Measurements from ENCODE around the gene WWOX. TPM values are rescaled to one million over a fixed set of nuclear protein-coding genes. Genes with fewer than 3 reads are reported as not detected.

WWOX gene
- total and polyA plus RNA-seq, 2 of the 8 experiments (the other 6 are each of a cell fraction or from before 2014, with no cell fraction given): 5.4 to 16.7 TPM

GRCh38 chr16:78396046-78396445, 296.6 kb downstream of the WWOX start:
- Histone ChIP-seq H3K4me3 (ENCODE audit: extremely low read depth in 1 of 4, insufficient read depth in 2 of 4, low read depth in 3 of 4, low read length in 4 of 4) (no peak overlapping the region), H3K79me1 (ENCODE audit: low read depth, low read length) (no peaks in the 10 kb centered on the region), H3K14ac (ENCODE audit: insufficient read length) (no peak overlapping the region), H2AK5ac (ENCODE audit: low read depth, low read length) (no peak overlapping the region), H3K36me3 (ENCODE audit: control insufficient read depth in 2 of 4, insufficient read depth in 4 of 4, low read length in 3 of 4) (peaks cover 0 to 4% (median 0%) of the 10 kb centered on the region in 4 experiments; a peak in 3 of 8 replicates), H4K20me1 (replicated peaks in 1 of 2; ENCODE audit: control insufficient read depth in 1 of 2, insufficient read depth in 2 of 2, low read length in 2 of 2) (no peaks in the 10 kb centered on the region), H3K56ac (replicated peaks; ENCODE audit: insufficient read length, low read depth, low read length) (no peak overlapping the region), H2BK5ac (ENCODE audit: low read depth, low read length) (no peak overlapping the region), H3K9me3 (ENCODE audit: insufficient read depth in 2 of 2, low read depth in 1 of 2, low read length in 1 of 2) (peaks cover 14 to 15% of the 10 kb centered on the region in 2 experiments), H4K91ac (replicated peaks; ENCODE audit: insufficient read length, low read length) (no peak overlapping the region), H2BK120ac (replicated peaks; ENCODE audit: low read depth, low read length) (no peak overlapping the region), H3K23ac (ENCODE audit: insufficient read length) (no peak overlapping the region), H2AFZ (ENCODE audit: low read length) (no peak overlapping the region), H2BK12ac (ENCODE audit: low read depth, low read length) (no peak overlapping the region), H4K8ac (ENCODE audit: extremely low read depth, insufficient read depth, low read length) (no peak overlapping the region), H3K9ac (replicated peaks in 1 of 4; ENCODE audit: extremely low read depth in 1 of 4, low read depth in 3 of 4, low read length in 3 of 4) (no peak overlapping the region), H2BK20ac (ENCODE audit: low read length) (no peak overlapping the region), H3K23me2 (ENCODE audit: low read depth, low read length) (no peaks in the 10 kb centered on the region; the same call in 1 of the 2 replicates), H2BK15ac (ENCODE audit: low read length) (no peak overlapping the region), H4K5ac (ENCODE audit: insufficient read length, low read depth, low read length) (no peak overlapping the region), H3K27me3 (replicated peaks in 1 of 4; ENCODE audit: control insufficient read depth in 3 of 4, extremely low read depth in 1 of 4, insufficient read depth in 3 of 4, low read length in 3 of 4) (no peaks in the 10 kb centered on the region), H3K27ac (ENCODE audit: low read depth, low read length) (no peak overlapping the region), H3K18ac (ENCODE audit: extremely low read depth, low read length) (no peak overlapping the region), H3K4me1 (replicated peaks in 1 of 4; ENCODE audit: control insufficient read depth in 3 of 4, insufficient read depth in 4 of 4, low read length in 3 of 4) (no peaks in the 10 kb centered on the region; a peak in 1 of 7 replicates), H3K4ac (replicated peaks; ENCODE audit: insufficient read length, low read depth, low read length) (no peak overlapping the region), H3K4me2 (ENCODE audit: insufficient read depth in 1 of 2, low read depth in 2 of 2, low read length in 2 of 2) (no peak overlapping the region), H3K79me2 (ENCODE audit: control insufficient read depth in 1 of 2, insufficient read depth in 2 of 2, low read length in 2 of 2) (no peaks in the 10 kb centered on the region)
- CTCF ChIA-PET (ENCODE audit: partially characterized antibody): interaction anchor here (0.6 to 1.9 kb wide), 14 partner anchors 28 to 1912 kb away, joined by 3 to 6 read pairs (median 3); no protein-coding TSS in a partner anchor
- TF ChIP-seq CTCF (IDR thresholded peaks at IDR 0.05; ENCODE audit: control extremely low read depth in 1 of 3, insufficient read depth in 1 of 3, low read depth in 1 of 3, low read length in 3 of 3) (peak in 1 of 3 experiments; percentile 12; a peak in 2 of 4 replicates), GTF2F1 (IDR thresholded peaks at IDR 0.05; ENCODE audit: borderline replicate concordance, low read depth, low read length) (no peak), RAD21 (IDR thresholded peaks at IDR 0.05 in 1 of 2, conservative IDR thresholded peaks at IDR 0.05 in 1 of 2; ENCODE audit: low read depth in 2 of 2, low read length in 2 of 2) (0 out of 4 replicates have a peak, but pooled peaks of 1 of the 2 experiments have one; percentile 5)
- DNase-seq (ENCODE audit: low read depth in 1 of 2, low spot score in 2 of 2) (no peak), FAIRE-seq (no peak)
- 69% methylated on average over 2 of the region's 2 CpGs; no CpG with 5 or more reads in 1 of the 2 experiments for WGBS, 2 experiments (ENCODE audit: extremely low coverage in 1 of 2, insufficient coverage in 1 of 2, insufficient read length in 1 of 2, insufficient replicate concordance in 2 of 2, low coverage in 1 of 2, low lambda C conversion rate in 2 of 2, missing lambda C conversion rate in 1 of 2)
- POLR2A ChIA-PET (ENCODE audit: partially characterized antibody): no interaction called here

Data from H1 (cell line).